HepG2 (cell line): Measurements from ENCODE around the gene CKM. TPM values are rescaled to one million over a fixed set of nuclear protein-coding genes. Genes with fewer than 3 reads are reported as not detected.

Source experiments
- CTCF ChIP-seq: sonication (generic); formaldehyde crosslinking; IDR thresholded peaks from 2 replicates; pipeline ENCODE4 v1.5.0; 2020; ENCODE audit warnings: mild to moderate bottlenecking, missing genetic modification reagents, moderate library complexity
- EED ChIP-seq: sonication (generic); formaldehyde crosslinking; IDR thresholded peaks from 2 replicates; pipeline ENCODE4 v1.5.0; 2020; ENCODE audit warnings: mild to moderate bottlenecking, missing genetic modification reagents
- FOXA3 ChIP-seq: IDR thresholded peaks from 2 replicates; pipeline ENCODE4 v1.6.1; 2016; ENCODE audit warnings: missing genetic modification reagents, missing compliant biosample characterization
- HMG20A ChIP-seq: IDR thresholded peaks from 2 replicates; pipeline ENCODE4 v1.6.1; 2016; ENCODE audit warnings: borderline replicate concordance
- MBNL3 ChIP-seq: fragments of 250-450 bp; sonication (Bioruptor Pico); conservative IDR thresholded peaks from 2 replicates; pipeline ENCODE4 v1.8.0; 2022; ENCODE audit warnings: mild to moderate bottlenecking, inconsistent platforms
- MED1 ChIP-seq: sonication (generic); formaldehyde crosslinking; IDR thresholded peaks from 2 replicates; pipeline ENCODE4 v1.4.0; 2020; ENCODE audit warnings: missing genetic modification reagents
- NCOA2 ChIP-seq: sonication (generic); formaldehyde crosslinking; IDR thresholded peaks from 2 replicates; pipeline ENCODE4 v1.8.0; 2022; ENCODE audit warnings: inconsistent platforms
- NONO ChIP-seq, 2 experiments: fragments of 450-650 bp in 1 of 2; sonication (generic) in 1 of 2; formaldehyde crosslinking in 1 of 2; IDR thresholded peaks in 1 of 2; conservative IDR thresholded peaks in 1 of 2; 2 replicates each; pipeline versions ENCODE4 v1.6.1 to v1.8.0; 2017 to 2022; ENCODE audit warnings: mild to moderate bottlenecking in 1 of 2, missing genetic modification reagents in 1 of 2, moderate library complexity in 1 of 2
- REXO4 ChIP-seq: sonication (generic); formaldehyde crosslinking; IDR thresholded peaks from 2 replicates; pipeline ENCODE4 v1.8.0; 2022; ENCODE audit warnings: missing genetic modification reagents, mild to moderate bottlenecking, borderline replicate concordance
- RFX1 ChIP-seq: fragments of 450-650 bp; IDR thresholded peaks from 2 replicates; pipeline ENCODE4 v1.6.1; 2017
- SALL2 ChIP-seq: sonication (generic); formaldehyde crosslinking; IDR thresholded peaks from 2 replicates; pipeline ENCODE4 v1.8.1; 2023; ENCODE audit warnings: mild to moderate bottlenecking, missing genetic modification reagents, inconsistent platforms
- SAP130 ChIP-seq: IDR thresholded peaks from 2 replicates; pipeline ENCODE4 v1.6.1; 2016; ENCODE audit warnings: low read depth
- SP4 ChIP-seq: sonication (generic); formaldehyde crosslinking; IDR thresholded peaks from 2 replicates; pipeline ENCODE4 v1.8.1; 2023; ENCODE audit warnings: mild to moderate bottlenecking, missing genetic modification reagents
- STAT5B ChIP-seq: sonication (generic); formaldehyde crosslinking; IDR thresholded peaks from 2 replicates; pipeline ENCODE4 v1.4.0; 2020; ENCODE audit warnings: missing genetic modification reagents
- ZBTB7A ChIP-seq: sonication (generic); formaldehyde crosslinking; IDR thresholded peaks from 2 replicates; pipeline ENCODE4 v1.8.0; 2022; ENCODE audit warnings: mild to moderate bottlenecking, missing genetic modification reagents
- ZNF577 ChIP-seq: sonication (generic); formaldehyde crosslinking; IDR thresholded peaks from 2 replicates; pipeline ENCODE4 v1.4.0; 2020; ENCODE audit warnings: mild to moderate bottlenecking, low read depth, missing genetic modification reagents, borderline replicate concordance
- polyA plus RNA-seq, 8 experiments: library from polyadenylated mRNA; depleted of rRNA in 3 of 8; stranded (reverse) in 7 of 8; unstranded in 1 of 8; fragments of >200 nt; fragmentation: Illumina TruSeq in 4 of 8; extraction: Trizol in 4 of 8; gene quantifications; 2 replicates each; pipeline versions ENCODE4 v1.2.1 to v1.2.3, GENCODE V29; 2011 to 2016; ENCODE audit warnings: low read depth in 4 of 8, missing spikeins in 1 of 8, mixed read lengths in 1 of 8; ENCODE audit not compliant: insufficient read depth in 1 of 8
- total RNA-seq, 5 experiments: library from RNA; depleted of rRNA; stranded (reverse); fragments of >200 nt; fragmentation: Illumina TruSeq; extraction: Trizol; gene quantifications; 2 replicates each; pipeline ENCODE4 v1.2.3, GENCODE V29; 2016; ENCODE audit warnings: low read depth in 1 of 5
- TF ChIP-seq, protein P1 (sequence below): sonication (generic); formaldehyde crosslinking; IDR thresholded peaks from 2 replicates; pipeline ENCODE4 v1.4.0; 2020; ENCODE audit warnings: mild to moderate bottlenecking, low read depth, missing genetic modification reagents
- TF ChIP-seq, protein P2 (sequence below): sonication (generic); formaldehyde crosslinking; IDR thresholded peaks from 2 replicates; pipeline ENCODE4 v1.5.0; 2020; ENCODE audit warnings: mild to moderate bottlenecking, missing genetic modification reagents
- TF ChIP-seq, protein P3 (sequence below): sonication (generic); formaldehyde crosslinking; IDR thresholded peaks from 2 replicates; pipeline ENCODE4 v1.5.0; 2020; ENCODE audit warnings: mild to moderate bottlenecking, missing genetic modification reagents, borderline replicate concordance
- TF ChIP-seq, protein P4 (sequence below): sonication (generic); formaldehyde crosslinking; IDR thresholded peaks from 2 replicates; pipeline ENCODE4 v1.4.0; 2020; ENCODE audit warnings: missing genetic modification reagents, mild to moderate bottlenecking, borderline replicate concordance

Gene CKM
- total and polyA plus RNA-seq, 2 of the 13 experiments (the other 11 are each of a cell fraction or from before 2014, with no cell fraction given): 0.54 to 0.80 TPM

GRCh38 chr19:45276284-45276687, 46.4 kb downstream of the CKM start (continued):
- TF ChIP-seq, protein P1, sequence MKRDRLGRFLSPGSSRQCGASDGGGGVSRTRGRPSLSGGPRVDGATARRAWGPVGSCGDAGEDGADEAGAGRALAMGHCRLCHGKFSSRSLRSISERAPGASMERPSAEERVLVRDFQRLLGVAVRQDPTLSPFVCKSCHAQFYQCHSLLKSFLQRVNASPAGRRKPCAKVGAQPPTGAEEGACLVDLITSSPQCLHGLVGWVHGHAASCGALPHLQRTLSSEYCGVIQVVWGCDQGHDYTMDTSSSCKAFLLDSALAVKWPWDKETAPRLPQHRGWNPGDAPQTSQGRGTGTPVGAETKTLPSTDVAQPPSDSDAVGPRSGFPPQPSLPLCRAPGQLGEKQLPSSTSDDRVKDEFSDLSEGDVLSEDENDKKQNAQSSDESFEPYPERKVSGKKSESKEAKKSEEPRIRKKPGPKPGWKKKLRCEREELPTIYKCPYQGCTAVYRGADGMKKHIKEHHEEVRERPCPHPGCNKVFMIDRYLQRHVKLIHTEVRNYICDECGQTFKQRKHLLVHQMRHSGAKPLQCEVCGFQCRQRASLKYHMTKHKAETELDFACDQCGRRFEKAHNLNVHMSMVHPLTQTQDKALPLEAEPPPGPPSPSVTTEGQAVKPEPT: no peak
- peak; percentile 41 for TF ChIP-seq MED1
- TF ChIP-seq, protein P2, sequence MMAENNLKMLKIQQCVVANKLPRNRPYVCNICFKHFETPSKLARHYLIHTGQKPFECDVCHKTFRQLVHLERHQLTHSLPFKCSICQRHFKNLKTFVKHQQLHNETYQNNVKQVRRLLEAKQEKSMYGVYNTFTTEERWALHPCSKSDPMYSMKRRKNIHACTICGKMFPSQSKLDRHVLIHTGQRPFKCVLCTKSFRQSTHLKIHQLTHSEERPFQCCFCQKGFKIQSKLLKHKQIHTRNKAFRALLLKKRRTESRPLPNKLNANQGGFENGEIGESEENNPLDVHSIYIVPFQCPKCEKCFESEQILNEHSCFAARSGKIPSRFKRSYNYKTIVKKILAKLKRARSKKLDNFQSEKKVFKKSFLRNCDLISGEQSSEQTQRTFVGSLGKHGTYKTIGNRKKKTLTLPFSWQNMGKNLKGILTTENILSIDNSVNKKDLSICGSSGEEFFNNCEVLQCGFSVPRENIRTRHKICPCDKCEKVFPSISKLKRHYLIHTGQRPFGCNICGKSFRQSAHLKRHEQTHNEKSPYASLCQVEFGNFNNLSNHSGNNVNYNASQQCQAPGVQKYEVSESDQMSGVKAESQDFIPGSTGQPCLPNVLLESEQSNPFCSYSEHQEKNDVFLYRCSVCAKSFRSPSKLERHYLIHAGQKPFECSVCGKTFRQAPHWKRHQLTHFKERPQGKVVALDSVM: peak; percentile 60
- no peak for TF ChIP-seq EED
- no peak for TF ChIP-seq SP4
- no peak; the same call in 1 of the 2 replicates for TF ChIP-seq CTCF (CRISPR knock-in tag)
- 0 out of 2 replicates have a peak, but pooled peaks have one; percentile 11 for TF ChIP-seq SAP130 (CRISPR knock-in tag)
- peak; percentile 52; the same call in 1 of the 2 replicates for TF ChIP-seq ZBTB7A
- no peak for TF ChIP-seq NONO (IDR thresholded peaks at IDR 0.05)
- TF ChIP-seq NONO (CRISPR knock-in tag; conservative IDR thresholded peaks at IDR 0.05): no peak
- no peak for TF ChIP-seq RFX1
- TF ChIP-seq MBNL3 (CRISPR knock-in tag): no peak
- TF ChIP-seq, protein P3, sequence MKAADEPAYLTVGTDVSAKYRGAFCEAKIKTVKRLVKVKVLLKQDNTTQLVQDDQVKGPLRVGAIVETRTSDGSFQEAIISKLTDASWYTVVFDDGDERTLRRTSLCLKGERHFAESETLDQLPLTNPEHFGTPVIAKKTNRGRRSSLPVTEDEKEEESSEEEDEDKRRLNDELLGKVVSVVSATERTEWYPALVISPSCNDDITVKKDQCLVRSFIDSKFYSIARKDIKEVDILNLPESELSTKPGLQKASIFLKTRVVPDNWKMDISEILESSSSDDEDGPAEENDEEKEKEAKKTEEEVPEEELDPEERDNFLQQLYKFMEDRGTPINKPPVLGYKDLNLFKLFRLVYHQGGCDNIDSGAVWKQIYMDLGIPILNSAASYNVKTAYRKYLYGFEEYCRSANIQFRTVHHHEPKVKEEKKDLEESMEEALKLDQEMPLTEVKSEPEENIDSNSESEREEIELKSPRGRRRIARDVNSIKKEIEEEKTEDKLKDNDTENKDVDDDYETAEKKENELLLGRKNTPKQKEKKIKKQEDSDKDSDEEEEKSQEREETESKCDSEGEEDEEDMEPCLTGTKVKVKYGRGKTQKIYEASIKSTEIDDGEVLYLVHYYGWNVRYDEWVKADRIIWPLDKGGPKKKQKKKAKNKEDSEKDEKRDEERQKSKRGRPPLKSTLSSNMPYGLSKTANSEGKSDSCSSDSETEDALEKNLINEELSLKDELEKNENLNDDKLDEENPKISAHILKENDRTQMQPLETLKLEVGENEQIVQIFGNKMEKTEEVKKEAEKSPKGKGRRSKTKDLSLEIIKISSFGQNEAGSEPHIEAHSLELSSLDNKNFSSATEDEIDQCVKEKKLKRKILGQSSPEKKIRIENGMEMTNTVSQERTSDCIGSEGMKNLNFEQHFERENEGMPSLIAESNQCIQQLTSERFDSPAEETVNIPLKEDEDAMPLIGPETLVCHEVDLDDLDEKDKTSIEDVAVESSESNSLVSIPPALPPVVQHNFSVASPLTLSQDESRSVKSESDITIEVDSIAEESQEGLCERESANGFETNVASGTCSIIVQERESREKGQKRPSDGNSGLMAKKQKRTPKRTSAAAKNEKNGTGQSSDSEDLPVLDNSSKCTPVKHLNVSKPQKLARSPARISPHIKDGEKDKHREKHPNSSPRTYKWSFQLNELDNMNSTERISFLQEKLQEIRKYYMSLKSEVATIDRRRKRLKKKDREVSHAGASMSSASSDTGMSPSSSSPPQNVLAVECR (CRISPR knock-in tag): peak; percentile 40; the same call in 1 of the 2 replicates
- TF ChIP-seq NCOA2 (CRISPR knock-in tag): 0 out of 2 replicates have a peak, but pooled peaks have one; percentile 36
- no peak for TF ChIP-seq REXO4 (CRISPR knock-in tag)
- TF ChIP-seq SALL2: no peak
- TF ChIP-seq ZNF577: no peak
- TF ChIP-seq HMG20A: no peak
- TF ChIP-seq, protein P4, sequence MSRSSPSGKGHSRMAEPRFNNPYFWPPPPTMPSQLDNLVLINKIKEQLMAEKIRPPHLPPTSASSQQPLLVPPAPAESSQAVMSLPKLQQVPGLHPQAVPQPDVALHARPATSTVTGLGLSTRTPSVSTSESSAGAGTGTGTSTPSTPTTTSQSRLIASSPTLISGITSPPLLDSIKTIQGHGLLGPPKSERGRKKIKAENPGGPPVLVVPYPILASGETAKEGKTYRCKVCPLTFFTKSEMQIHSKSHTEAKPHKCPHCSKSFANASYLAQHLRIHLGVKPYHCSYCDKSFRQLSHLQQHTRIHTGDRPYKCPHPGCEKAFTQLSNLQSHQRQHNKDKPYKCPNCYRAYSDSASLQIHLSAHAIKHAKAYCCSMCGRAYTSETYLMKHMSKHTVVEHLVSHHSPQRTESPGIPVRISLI (CRISPR knock-in tag): peak; percentile 90
- TF ChIP-seq STAT5B (CRISPR knock-in tag): no peak
- peak; percentile 69 for TF ChIP-seq FOXA3 (CRISPR knock-in tag)
